GM19023 (cell line): Measurements from ENCODE around the gene CYBB.

Source experiments
- ATAC-seq: cut with Tn5 transposase; IDR thresholded peaks from one replicate; pipeline ENCODE4 v1.9.1; 2021; ENCODE audit warnings: mild to moderate bottlenecking, moderate library complexity; ENCODE audit not compliant: unreplicated experiment

Gene CYBB

GRCh38 chrX:37830371-37830770, 50.5 kb downstream of the CYBB start:
- no peak for ATAC-seq

- ATAC-seq = no peak
These were observed 55.1 kb downstream of the CYBB start for GRCh38 chrX:37834937-37835336.

- no peak for ATAC-seq
These were observed 61.1 kb downstream of the CYBB start for GRCh38 chrX:37840931-37841330.

- ATAC-seq = no peak
These were observed 64.8 kb downstream of the CYBB start for GRCh38 chrX:37844622-37845021.

GRCh38 chrX:37846141-37846540, 66.3 kb downstream of the CYBB start:
- ATAC-seq = no peak

- no peak for ATAC-seq
These were observed 66.7 kb downstream of the CYBB start for GRCh38 chrX:37846558-37846933.

GRCh38 chrX:37846934-37847732, 67.3 kb downstream of the CYBB start, which contains the start of gene DYNLT3:
TSS of gene DYNLT3 (minus strand) at chrX:37847571. CDS start at chrX:37847510, 61 bp downstream.
- peak; percentile 99 for ATAC-seq

GRCh38 chrX:37847733-37848197, 67.9 kb downstream of the CYBB start:
- no peak for ATAC-seq

- no peak for ATAC-seq
These were observed 74.3 kb downstream of the CYBB start for GRCh38 chrX:37854148-37854547.

- ATAC-seq = no peak
These were observed 74.9 kb downstream of the CYBB start for GRCh38 chrX:37854748-37855147.

GRCh38 chrX:37860721-37861120, 80.9 kb downstream of the CYBB start:
- no peak for ATAC-seq

GRCh38 chrX:37862851-37863250, 83.0 kb downstream of the CYBB start:
- no peak for ATAC-seq
